GM18951 (cell line): Measurements from ENCODE around the gene RPTOR.

Source experiments
- POLR2A ChIP-seq: IDR thresholded peaks from 4 replicates; pipeline ENCODE4 v1.6.1; 2011; ENCODE audit warnings: mild to moderate bottlenecking; ENCODE audit not compliant: insufficient read length, insufficient read depth; ENCODE audit errors: extremely low read depth
- in situ Hi-C: fragments of 300-500 bp; cut with MboI; formaldehyde crosslinking; loops from one replicate; pipeline ENCODE4 v1.12.0; 2022; ENCODE audit warnings: low sequenced_read_pairs, mixed read lengths, inconsistent platforms; ENCODE audit not compliant: unreplicated experiment

The RPTOR gene

GRCh38 chr17:80596760-80597608 is 52.3 kb downstream of the RPTOR start:
- in situ Hi-C loops: no loop called here

DNA sequence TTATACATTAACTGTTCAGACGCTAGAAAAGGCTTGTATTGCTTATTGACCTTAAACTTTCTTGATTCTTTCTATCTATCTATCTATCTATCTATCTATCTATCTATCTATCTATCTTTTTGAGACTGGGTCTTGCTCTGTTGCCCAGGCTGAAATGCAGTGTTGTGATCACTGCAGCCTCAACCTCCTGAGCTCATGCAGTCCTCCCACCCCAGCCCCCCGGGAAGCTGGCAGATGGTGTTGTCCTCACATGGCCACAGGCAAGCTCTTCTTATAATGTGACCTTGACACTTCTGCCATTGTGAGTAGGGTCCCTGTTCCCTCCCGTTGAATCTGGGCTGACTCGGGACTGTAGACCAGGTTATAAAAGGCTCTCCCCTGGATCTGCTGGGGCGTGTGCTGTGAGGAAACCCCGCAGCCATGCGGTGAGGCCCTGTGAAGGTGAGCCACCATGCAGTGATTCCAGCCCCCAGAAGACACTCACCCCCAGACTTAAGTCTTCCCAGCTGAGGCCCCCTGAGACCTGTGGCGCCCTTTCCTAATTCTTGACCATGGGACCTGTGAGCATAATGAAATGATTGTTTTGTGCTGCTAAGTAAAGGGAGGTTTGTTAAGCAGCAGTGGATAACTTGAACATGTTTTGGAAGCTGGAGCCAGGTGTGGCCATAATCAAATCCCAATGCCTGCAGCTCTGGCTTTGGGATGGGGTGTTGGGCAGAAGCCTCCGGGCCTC is 54.3 kb downstream of the RPTOR start:
- in situ Hi-C loops: no loop called here
- no peak for TF ChIP-seq POLR2A

More at GRCh38 chr17:80596760-80597608, 52.3 kb downstream of the RPTOR start:
- no peak for TF ChIP-seq POLR2A

DNA sequence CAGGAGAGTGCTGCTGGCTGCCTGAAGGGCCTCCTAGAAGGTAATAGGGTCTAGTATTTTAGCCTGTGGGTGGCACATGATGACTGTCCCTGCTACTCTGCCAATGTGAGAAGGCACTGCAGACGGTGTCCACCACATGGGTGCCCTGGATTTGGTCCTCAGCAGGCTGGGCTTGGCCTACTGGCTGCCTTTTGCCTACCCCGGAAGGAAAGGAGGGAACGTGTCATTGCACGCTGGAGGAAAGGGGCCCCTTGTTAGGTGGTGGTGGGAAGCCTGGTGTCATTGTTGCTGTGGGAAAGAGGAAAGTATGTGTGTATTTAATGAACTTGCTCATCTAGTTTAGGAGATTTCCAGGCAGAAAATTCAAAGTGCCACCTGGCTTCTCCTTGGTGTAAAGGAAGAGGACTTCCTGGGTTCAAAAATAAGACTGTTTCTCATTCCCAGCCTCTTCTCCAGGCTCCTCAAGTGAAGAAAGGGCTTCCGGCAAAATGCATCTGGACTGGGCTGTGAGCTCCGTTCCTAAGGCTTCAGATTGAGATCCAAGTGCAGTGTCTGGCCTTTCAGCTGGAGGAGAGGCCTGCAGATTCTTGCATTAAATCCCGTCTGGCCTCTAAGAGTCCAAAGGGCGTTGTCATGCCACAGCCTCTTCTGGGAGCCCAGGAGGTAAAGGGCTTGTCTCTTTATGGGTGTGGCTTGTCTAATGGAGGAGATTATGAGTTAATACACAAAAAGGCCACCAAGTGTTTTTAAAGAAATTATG is 55.1 kb downstream of the RPTOR start:
- in situ Hi-C loops: no loop called here
- no peak for TF ChIP-seq POLR2A

DNA sequence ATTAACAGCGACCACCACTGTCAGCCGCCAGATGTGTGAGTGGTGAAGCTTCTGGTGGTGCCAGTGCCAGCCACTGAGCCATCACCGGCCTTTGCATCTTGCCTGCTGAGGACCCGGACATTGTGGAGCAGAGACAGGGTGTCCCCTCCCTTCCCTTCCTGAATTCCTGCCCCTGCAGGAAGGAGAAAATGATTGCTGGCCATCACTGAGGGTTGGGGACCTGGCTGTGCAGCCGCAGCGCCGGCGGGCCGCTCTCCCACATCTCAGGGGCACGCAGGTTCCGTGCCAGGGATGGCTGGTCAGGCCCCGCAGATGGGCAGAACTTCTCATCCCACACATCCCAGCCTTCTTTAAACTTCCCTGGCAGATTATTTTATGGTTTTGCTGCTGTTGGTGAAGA is 56.5 kb downstream of the RPTOR start:
- TF ChIP-seq POLR2A: no peak
- in situ Hi-C loops: no loop called here

DNA sequence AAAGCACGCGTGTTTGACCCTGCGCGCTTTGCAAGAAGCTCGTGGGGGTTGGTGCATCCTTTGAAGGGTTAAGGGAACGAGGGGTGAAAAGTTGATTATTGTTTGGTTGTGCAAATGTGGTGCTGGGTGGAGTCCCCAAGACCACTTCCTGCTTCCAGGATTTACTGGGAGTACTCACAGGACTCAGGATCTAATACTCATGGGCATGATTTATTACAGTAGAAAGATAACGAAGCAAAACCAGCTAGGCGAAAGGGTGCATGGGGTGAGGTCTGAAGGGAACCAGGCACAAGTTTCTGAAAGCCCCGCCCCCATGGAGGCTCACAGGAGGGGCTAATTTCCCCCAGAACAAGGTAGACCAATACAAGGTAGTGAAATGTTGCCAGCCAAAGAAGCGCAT is 58.8 kb downstream of the RPTOR start:
- no peak for TF ChIP-seq POLR2A
- in situ Hi-C loops: no loop called here

- in situ Hi-C loops: no loop called here
These were observed 59.5 kb downstream of the RPTOR start for GRCh38 chr17:80604009-80604669.

DNA sequence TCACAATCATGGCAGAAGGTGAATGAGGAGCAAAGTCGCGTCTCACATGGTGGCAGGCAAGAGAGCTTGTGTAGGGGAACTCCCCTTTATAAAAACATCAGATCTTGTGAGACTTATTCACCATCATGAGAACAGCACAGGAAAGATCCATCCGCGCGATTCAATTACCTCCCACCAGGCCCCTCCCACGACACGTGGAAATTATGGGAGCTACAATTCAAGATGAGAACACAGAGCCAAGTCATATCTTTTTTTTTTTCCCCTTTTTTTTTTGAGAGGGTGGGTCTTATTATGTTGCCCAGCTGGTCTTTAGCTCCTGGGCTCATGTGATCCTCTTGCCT is 60.0 kb downstream of the RPTOR start:
- TF ChIP-seq POLR2A: no peak
- in situ Hi-C loops: no loop called here

More at GRCh38 chr17:80604009-80604669, 59.5 kb downstream of the RPTOR start:
- no peak for TF ChIP-seq POLR2A

DNA sequence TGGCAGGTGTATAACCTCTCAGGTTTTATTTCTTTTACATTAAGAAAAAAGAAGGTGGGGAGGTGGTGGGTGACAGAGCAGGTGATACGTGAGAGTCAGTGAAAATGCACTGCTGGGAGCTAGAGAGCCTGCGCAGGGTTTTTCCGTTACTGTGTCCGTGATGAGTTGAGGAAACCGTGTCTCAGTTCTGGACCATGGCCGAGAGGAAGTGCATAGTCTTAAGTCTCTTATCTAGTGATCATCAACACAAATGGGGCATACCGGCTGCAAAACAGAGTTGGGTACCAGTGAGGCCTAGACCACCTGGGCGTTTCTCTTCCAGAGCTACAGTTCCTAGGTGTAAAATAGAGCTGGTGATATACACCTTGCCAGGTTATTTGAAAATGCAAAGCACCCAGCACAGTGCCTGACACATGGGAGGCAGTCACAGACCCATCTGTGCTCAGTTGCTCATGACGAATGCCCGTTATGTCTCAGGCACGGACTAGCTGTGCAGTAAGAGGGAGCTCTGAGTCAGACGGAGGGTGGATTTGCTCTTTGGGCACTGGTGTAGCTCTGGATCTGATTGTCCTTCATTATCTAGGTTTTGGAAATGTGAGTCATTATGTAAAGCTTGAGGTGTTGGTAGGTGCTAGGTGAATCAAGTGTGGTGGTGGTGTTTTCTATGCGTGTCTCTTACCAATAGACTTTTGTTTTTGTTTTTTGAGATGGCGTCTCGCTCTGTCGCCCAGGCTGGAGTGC is 60.9 kb downstream of the RPTOR start:
- in situ Hi-C loops: no loop called here
- TF ChIP-seq POLR2A: no peak

GRCh38 chr17:80608326-80608725 is 63.7 kb downstream of the RPTOR start:
- in situ Hi-C loops: no loop called here

GRCh38 chr17:80609757-80610156 is 65.1 kb downstream of the RPTOR start:
- in situ Hi-C loops: no loop called here

More at GRCh38 chr17:80608326-80608725, 63.7 kb downstream of the RPTOR start:
- TF ChIP-seq POLR2A: no peak

GRCh38 chr17:80611816-80612215 is 67.2 kb downstream of the RPTOR start:
- in situ Hi-C loops: no loop called here
- TF ChIP-seq POLR2A: no peak

More at GRCh38 chr17:80609757-80610156, 65.1 kb downstream of the RPTOR start:
- no peak for TF ChIP-seq POLR2A
